HG03460 (cell line): ENCODE results near the gene RBM11.

ENCODE experiments used
- ATAC-seq: cut with Tn5 transposase; IDR thresholded peaks from one replicate; pipeline ENCODE4 v1.9.1; 2021; ENCODE audit not compliant: unreplicated experiment

Gene RBM11

GRCh38 chr21:14270631-14271030, 54.7 kb downstream of the RBM11 start:
- no peak for ATAC-seq

DNA sequence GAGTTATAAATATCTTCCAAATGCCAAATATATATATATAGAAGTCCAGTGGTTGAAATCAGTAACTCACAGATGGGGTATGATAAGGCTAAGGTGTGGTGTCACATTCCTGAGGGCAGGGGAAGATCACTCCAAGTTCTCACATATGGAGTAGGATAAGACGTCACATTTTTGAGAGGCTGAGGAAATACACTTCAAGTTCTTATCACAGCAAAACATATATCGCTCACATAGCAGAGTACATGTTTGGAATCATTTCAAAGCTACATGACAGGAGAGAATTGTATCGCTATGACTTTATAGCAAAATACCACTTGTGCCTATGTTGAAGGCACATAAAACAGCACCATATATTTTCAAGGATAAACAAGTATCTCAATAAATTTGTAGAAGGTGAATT, 55.1 kb downstream of the RBM11 start:
- no peak for ATAC-seq

DNA sequence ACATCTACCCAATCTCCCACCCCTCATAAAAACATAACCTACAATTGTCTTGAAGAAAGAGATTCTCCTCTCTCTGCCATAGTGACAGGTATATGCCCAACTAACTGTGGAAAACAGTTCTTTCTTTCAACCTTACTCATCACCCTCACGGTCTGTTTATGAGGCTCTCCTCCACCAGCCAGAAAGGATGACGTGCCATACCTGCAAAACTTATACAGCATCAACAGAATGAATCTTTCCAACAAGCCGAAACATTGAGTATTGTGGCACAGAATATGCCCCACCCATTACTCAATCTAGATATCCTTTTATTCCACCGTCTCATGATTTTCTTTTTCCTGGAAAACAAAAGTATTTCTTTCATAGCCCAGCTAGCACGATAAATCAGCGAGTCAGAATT, 55.7 kb downstream of the RBM11 start:
- no peak for ATAC-seq

DNA sequence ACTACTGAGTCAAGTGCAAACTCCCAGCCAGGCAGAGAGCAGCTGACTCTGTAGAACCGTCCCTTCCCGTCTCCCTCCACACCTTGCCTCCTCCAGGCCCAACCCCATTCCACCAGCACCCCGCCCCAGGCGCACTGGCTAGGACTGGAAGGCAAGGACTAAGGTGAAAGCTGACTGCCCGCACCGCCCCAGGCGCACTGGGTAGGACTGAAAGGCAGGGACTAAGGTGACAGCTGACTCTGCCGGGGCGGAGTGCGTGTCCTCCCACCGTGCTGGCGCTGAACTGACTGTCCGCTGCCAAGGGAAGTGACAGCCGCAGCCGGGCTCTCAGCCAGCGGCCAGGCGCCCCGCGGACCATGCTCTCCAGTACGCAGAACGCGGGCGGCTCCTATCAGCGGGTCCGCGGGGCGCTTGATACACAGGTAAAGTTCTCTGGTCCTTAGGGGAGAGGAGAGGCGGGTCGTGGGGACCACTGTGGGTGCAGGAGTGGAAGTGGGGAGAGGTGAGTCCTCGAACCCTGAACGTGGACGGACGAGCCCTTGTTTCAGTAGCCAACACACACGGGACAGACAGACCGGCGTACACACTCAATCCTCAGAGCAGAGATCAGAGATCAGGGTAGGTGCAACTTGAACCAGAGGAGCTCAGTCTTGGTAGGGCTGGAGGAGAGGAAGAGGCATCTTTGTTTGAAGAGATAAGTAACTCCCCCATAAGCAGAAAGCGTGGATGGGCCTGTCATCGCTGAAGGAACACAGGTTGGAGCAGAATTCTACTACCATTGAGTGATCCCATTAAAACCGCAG, 58.0 kb downstream of the RBM11 start:
- ATAC-seq = no peak

- no peak for ATAC-seq
Measured at GRCh38 chr21:14275702-14276205, 59.8 kb downstream of the RBM11 start.
